H1 (cell line): ENCODE results near the gene KLHDC4. TPM values are rescaled to one million over a fixed set of nuclear protein-coding genes. Genes with fewer than 3 reads are reported as not detected.

Source experiments
- CHD7 ChIP-seq: fragments of 300-600 bp; sonication (generic); IDR thresholded peaks from 2 replicates; pipeline ENCODE4 v1.7.1; 2012; ENCODE audit warnings: low read length, moderate library complexity, mild to moderate bottlenecking, inconsistent platforms; ENCODE audit not compliant: insufficient replicate concordance
- polyA plus RNA-seq, 7 experiments: library from polyadenylated mRNA; depleted of rRNA in 3 of 7; stranded (reverse) in 5 of 7; unstranded in 2 of 7; fragments of >200 nt in 5 of 7; fragments of 200-250 nt in 2 of 7; gene quantifications; 1 replicate in 5 of 7; 2 replicates in 1 of 7; 4 replicates in 1 of 7; pipeline versions ENCODE4 v1.2.1 to v1.2.3, GENCODE V29; 2011 to 2013; ENCODE audit warnings: missing spikeins in 2 of 7, mixed read lengths in 2 of 7
- total RNA-seq: library from RNA; stranded (reverse); fragmentation: NEBNext Ultra II Directional; extraction: Animal tissue kit (Norgen Biotek cat#: 25700); gene quantifications from 2 replicates; pipeline ENCODE4 v1.2.1, GENCODE V29; 2021

Gene KLHDC4
- total and polyA plus RNA-seq, 2 of the 8 experiments (the other 6 are each of a cell fraction or from before 2014, with no cell fraction given), result 23.7 to 63.9 TPM

DNA sequence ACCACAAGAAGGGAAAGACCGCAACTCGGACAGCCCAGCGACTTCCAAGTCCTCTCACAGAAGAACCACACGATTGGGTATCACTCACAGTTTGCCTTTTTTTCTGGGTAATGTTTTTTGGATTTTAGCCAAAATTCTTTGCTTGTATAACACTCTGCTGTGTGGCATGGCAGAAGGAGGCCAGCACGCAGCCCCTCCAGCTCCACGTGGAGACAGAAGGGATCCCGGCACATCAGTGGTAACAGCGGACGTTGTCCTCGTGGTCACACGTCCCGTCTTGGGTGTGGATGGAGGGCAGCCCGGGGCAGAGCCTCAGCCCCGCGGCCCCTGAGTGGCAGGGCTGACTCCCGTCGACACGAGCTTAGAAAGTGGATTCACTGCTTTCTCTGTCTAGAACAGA is 69.1 kb downstream of the KLHDC4 start (continued):
- TF ChIP-seq CHD7, result no peak
